ENCODE data around the gene ZXDC.

Gene ZXDC

GRCh38 chr3:126469479-126469878 is 6.2 kb downstream of the ZXDC start:
- DNase-seq, result no peak

DNA sequence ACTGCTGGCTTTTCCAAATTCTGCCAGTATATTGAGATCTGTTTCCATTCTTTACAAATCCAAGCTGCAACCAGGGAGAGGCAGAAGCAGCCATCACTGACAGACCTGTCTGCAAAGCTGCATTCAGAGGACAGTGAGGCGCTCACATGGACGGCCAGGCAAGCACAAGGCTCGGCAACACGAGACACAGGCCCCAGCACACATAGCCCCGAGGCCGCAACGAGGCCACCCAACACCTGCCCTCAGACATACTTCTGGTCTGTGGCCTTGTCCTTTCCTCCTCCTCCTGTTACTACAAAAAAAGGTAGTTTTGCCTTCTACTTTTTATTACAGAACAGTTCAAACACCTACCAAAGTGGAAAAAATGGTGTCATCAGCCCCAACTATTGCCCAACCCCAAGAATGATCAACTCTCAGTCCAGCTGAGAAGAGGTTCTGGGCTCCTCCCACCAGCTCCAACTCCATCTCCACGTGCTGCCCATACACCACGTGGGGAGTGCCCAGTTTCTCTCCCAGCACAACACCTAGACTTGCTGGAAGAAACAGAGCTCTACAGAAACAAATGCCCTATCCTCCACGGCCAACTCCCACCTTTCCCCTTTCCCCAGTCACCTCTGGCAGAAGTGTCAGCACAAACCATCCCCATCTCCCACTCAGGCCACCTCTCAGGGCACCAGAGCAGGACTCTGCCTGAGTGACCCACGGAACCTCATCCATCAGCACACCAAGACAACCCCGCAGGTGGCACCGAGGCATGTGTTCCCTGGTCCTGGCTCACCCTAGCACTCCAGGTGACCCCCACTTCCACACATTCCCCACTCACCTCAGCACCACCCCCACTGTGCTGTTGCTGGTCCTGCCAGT is 7.4 kb downstream of the ZXDC start:
- DNase-seq, result peak; percentile 48

- DNase-seq, result no peak
Measured at GRCh38 chr3:126467611-126467955, 8.1 kb downstream of the ZXDC start.

- peak; percentile 41 for DNase-seq
Measured at GRCh38 chr3:126466886-126467610, 8.6 kb downstream of the ZXDC start.

DNA sequence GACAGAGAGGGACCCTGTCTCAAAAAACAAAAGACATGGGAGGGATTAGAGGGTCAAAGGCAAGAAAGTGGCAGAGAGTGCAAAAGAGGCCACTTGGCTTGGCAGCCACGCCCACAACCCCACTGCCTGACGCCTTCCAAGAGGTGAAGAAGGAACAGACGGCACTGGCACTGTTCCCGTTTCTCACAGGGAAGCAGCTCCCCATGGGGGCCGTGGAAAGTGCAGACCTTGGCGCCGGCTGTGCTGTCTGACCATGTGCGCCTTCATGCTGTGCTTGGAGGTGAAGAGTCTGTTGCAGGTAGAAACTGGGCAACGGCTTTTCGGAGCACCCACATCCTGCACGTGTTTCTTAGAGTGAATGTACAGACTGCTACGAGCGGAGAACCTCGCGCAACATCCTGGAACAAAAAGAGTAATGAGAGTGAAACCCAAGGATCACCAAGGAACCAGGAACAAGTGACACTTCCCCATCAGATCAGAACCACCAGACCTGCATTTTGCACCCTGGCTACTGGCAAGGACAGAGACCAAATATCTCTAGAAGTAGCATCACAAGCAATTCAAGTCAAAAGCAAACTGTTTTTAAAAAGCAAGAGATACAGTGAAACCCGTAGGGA is 9.7 kb downstream of the ZXDC start:
- DNase-seq, result peak; percentile 45

DNA sequence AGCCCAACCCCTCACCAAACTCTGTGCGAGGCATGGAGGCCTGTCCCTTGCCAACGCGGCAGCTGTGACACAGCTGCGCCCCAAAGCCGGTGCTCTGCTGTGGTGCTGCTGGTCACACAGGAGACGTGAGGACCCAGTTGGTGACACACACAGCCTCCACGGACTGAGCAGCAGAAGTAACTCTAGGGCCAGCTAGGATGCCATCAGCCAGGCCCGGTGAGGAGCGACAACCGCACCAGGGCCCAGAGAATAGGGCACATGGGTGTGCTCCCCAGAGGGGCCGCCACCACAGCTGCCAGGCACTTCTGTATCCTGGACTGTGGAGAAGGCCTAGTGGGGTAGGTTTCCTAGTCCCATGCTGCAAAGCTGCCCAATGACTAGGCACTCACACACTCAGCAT is 10.7 kb downstream of the ZXDC start:
- DNase-seq, result peak; percentile 43

DNA sequence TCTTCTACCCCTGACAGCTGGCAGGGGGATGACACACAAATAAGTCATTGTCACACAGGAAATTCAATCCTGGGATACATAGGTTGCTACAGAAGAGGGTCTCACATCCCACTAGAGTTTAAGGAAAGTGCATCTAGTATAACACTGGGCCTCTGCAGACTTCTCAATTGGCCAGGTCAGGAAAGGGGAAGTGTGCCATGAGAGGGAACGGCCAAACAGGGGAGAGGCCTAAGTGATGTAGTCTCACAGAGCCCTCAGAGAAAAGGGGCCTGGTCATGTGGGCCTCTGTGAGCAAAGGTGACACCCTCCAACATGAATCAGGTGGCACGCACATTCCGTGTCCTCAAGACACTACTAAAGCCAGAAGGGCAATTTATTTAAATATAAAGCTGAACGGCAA is 11.2 kb downstream of the ZXDC start:
- no peak for DNase-seq

GRCh38 chr3:126464093-126464492 is 11.6 kb downstream of the ZXDC start:
- DNase-seq, result peak; percentile 32

GRCh38 chr3:126463521-126463920 is 12.2 kb downstream of the ZXDC start:
- no peak for DNase-seq

DNA sequence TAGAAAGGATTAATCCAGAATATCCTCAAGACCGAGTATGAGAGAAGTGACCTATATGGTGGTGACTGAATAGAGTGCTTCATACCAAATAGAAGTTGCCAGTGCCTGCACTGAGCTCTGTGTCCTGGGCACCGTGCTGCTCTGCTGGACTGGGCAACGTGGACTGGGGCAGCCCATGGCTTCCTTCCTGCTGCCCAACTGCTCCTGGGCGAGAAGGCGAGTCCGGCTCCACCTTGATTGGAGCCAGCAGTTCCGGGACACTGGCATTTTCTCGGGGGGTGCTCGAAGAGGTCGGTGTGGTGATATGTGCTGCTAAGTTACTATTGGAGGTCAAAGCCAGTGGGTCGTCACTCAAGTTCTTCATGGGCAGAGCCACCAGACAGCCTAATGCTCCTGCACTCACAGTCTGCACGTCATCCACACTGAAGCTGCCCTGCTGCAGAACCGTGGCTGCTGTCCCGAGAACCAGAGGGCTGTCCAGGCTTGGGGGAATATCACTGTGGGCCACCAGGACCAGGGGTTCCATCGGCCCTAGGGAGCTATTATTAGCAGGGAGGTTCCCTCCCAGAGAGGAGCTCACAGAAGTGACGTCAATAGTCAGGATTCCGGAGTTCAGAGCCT is 14.1 kb downstream of the ZXDC start:
- DNase-seq, result peak; percentile 35

DNA sequence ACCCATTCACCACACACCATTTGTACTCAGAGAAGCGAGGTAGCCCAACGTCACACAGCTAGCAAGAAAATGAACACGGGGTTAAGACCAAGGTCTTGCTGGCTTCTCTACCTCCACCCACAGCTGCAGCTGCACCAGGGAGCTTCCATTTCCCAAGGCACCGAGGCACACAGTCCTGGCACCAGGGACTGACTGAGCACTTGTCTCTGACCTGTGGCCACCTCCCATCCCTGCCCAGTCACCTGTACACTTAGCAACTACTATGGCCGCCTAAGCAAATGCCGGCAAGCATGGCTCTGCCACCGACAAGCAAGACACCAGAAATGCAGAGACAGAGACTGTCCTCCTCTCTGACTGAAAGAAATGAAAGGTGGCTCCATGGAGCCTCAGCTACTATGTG is 15.3 kb downstream of the ZXDC start:
- no peak for DNase-seq

- peak; percentile 29 for DNase-seq
Measured at GRCh38 chr3:126459763-126460127, 15.9 kb downstream of the ZXDC start.

DNA sequence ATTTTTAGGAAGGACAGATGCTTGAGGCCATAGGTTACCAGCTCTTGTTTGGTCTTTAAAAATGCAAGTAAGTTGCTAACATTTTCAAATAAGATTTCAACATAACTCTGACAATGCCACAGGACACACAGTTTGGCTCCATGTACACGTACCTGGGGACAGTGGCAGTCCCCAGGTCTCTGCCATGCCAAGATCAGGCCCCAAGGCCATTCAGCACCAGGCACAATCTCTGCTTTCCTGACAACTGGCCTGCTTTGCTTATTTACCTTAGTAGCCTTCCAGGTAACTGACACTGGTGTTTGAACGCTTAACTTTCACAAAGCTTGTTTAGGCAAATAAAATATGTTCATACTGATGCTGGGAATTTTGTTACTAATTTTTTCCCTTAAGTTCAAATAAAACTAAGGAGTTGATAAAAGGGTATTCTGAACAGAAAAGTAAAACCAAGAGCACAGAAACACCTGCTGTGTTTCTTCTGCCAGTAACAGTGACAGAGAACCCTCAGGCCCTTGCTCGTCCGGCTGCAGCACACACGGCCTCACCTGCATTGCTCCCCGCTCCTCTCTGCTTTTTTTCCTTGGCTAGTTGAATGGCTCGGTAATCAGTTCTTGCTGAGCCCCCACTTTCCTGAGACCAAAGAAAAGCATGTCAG is 16.5 kb downstream of the ZXDC start:
- no peak for DNase-seq

GRCh38 chr3:126456766-126457388 is 18.8 kb downstream of the ZXDC start:
- DNase-seq, result peak; percentile 29

- peak; percentile 44 for DNase-seq
Measured at GRCh38 chr3:126456211-126456610, 19.5 kb downstream of the ZXDC start.

GRCh38 chr3:126454437-126455198 is 21.1 kb downstream of the ZXDC start:
- no peak for DNase-seq

DNA sequence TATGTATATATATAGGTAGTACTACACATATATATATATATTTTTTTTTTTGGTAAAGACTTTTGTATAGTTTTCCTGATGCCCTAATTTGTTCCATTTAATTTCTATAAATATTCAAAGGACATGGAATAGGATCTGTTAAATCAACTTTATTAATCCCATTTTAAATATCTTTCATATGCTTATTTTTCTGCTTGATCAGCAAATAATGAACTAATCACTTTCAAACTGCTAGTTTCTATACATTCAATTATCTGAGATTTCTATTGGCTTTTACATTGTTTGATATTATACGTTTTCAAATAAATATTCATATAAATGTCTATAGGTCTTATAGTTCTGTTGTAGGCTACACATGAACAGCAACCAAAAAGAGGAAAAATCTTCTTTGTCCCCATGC is 21.7 kb downstream of the ZXDC start:
- DNase-seq, result no peak

GRCh38 chr3:126452213-126452612 is 23.5 kb downstream of the ZXDC start:
- DNase-seq, result peak; percentile 37

DNA sequence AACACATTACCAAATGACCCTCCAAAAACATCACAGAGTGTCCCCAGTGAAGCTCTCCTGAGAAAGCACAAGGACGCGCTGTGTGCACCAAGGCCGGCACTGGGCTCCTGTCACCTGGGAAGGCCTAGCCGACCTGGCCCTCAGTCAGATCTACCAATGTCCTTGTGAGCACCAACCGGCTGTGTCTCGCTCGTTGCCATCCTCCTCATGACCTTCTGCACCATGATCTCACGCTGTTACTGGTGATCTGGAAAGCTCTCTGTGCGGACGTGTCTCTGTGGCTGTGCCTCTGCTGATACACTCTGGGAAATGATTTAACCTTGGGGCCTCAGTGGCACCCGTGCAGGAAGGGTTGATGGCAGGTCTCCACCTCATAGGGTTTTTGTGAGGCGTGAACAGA is 24.2 kb downstream of the ZXDC start:
- peak; percentile 43 for DNase-seq

GRCh38 chr3:126450744-126451143 is 24.9 kb downstream of the ZXDC start:
- DNase-seq, result peak; percentile 43

DNA sequence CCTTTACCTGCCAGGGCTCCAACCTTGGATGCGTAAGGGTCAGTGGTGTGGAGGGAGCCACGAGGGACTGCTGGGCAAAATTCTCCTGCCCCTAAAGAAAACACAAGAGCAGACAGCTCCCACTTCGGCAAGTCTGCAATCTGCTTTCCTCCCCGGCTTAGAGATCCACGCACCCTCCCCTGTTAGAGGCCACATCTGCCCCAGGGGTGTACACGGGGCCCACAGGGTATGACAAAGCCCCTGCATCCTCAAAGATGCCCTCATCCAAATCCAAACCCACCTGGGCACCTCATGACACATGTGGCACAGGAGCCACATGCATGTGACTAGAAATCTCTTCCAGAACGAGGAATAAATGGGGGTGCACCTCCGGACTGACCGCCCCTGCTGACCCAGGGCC is 25.5 kb downstream of the ZXDC start:
- DNase-seq, result peak; percentile 38

GRCh38 chr3:126449621-126450051 is 26.1 kb downstream of the ZXDC start:
- peak; percentile 29 for DNase-seq
